Camera-type eye (tissue), 1 donor: ENCODE data around the gene TMEM201. TPM values are rescaled to one million over a fixed set of nuclear protein-coding genes. Genes with fewer than 3 reads are reported as not detected.

ENCODE experiments used
- total RNA-seq: library from RNA; depleted of rRNA; stranded (reverse); fragments of >200 nt; gene quantifications from one replicate; pipeline ENCODE4 v1.2.3, GENCODE V29; 2014

Gene TMEM201
- 28.5 TPM for total RNA-seq

GRCh38 chr1:9588551-9589143 lies at the start of gene TMEM201:
Gene TMEM201 (plus strand): TSS chr1:9588911. CDS start chr1:9588931, 20 bp downstream.

GRCh38 chr1:9539165-9539828 lies 49.4 kb upstream of the TMEM201 start, which contains the start of gene SLC25A33:
Gene SLC25A33 (plus strand): TSS chr1:9539465. CDS start chr1:9539692, 227 bp downstream.

DNA sequence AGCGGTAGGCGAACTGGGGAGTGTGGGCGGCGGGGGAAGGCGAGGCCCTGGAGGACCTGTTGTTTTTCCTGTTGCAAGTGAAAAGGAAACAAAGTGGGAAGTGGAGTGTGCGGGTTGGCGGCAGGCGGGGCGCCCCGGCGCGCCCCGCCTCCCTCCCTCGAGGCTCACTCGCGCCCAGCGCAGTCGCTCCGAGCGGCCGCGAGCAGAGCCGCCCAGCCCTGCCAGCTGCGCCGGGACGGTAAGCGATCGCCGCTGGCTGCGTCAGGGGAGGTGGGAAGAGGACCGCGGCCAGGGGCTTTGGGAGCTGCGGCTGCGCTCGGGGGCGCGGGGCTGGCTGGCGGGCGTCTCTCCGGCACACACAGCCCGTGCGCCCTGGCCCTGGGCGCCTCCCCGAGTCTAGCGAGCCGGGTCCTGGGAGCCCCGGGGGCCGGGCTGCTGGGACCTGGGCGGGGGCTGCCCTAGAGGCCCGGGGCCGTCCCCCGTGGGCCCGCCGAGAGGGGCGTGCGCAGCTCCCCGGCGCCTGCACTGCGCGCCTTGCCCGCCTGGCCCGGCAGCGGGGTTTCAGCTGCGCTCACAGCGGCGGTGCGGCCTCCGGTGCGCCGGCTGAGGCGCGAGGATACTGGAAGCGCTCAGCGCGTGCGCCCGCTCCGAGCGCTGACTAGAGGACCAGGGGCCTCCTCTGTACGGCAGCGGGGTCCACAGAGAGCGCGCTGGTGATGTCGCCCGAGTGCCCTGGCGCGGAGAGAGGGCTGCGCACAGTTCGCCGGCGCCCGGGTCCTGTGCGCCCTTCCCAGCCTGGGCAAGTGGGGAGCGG lies 63.1 kb downstream of the TMEM201 start, which contains the start of gene PIK3CD:
Gene PIK3CD, plus strand, starts transcription at position 167 of the 814 bp plus-strand sequence. CDS start 58,725 bp downstream, outside the sequence.

Other genes starting within 250 kb of the TMEM201 start
- gene SLC25A33, start 49.4 kb upstream of the TMEM201 start, total RNA-seq = 8.9 TPM
- gene PIK3CD, start 62.8 kb downstream of the TMEM201 start, total RNA-seq = 10.3 TPM
- gene CLSTN1, start 235.1 kb downstream of the TMEM201 start, total RNA-seq = 227 TPM